Left hindlimb (tissue), 1 donor: ENCODE data around the gene YBX2.

Experiments used
- DNase-seq: peaks from one replicate; pipeline ENCODE4 v3.0.0-alpha.2; 2018

YBX2 gene

GRCh38 chr17:7262192-7262934, 32.1 kb downstream of the YBX2 start, which contains the start of gene CLDN7:
Gene CLDN7, minus strand, starts transcription at chr17:7262478. Its CDS starts 435 bp downstream, at chr17:7262043.
- DNase-seq: peak; percentile 34

DNA sequence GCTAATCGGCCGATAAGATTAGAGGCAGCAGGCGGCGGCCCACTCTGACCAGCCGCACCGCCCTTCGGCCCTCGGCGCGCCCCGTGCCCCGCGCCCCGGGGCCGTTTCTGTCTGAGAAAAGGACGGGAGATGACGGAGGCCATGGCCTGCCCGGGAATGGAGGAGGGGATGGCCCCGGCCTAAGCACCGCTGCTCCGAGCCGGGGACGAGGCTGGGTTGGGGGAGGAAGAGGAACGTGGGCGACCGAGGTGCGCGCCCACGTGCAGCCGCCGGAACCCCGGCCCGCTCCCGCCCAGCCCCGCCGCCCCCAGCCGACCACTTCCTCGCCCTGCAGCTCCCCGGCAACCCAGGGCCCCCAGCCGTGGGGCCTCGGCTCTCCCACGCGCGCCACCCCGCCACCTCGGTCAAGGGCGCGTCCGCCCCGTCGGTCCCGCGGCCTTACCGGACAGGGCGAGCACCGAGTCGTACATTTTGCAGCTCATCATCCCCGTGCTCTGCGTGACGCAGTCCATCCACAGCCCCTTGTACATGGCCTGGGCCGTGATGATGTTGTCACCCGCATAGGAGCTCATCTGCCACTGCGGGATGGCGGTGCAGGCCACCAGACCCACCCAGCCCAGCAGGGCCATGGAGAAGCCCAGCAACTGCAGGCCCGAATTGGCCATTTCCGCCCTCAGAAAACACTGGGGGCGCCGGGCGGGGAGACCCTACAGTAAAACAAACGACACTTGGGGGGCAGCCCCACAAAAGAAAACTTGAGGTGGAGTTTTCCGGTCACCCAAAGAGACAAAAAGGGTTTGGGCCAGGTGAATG, 32.9 kb downstream of the YBX2 start:
- peak; percentile 34 for DNase-seq

- peak; percentile 30 for DNase-seq
Observed at GRCh38 chr17:7260651-7261378, 33.6 kb downstream of the YBX2 start.

- no peak for DNase-seq
Observed at GRCh38 chr17:7260151-7260550, 34.3 kb downstream of the YBX2 start.

- DNase-seq: no peak
Observed at GRCh38 chr17:7259555-7259889, 34.9 kb downstream of the YBX2 start.

DNA sequence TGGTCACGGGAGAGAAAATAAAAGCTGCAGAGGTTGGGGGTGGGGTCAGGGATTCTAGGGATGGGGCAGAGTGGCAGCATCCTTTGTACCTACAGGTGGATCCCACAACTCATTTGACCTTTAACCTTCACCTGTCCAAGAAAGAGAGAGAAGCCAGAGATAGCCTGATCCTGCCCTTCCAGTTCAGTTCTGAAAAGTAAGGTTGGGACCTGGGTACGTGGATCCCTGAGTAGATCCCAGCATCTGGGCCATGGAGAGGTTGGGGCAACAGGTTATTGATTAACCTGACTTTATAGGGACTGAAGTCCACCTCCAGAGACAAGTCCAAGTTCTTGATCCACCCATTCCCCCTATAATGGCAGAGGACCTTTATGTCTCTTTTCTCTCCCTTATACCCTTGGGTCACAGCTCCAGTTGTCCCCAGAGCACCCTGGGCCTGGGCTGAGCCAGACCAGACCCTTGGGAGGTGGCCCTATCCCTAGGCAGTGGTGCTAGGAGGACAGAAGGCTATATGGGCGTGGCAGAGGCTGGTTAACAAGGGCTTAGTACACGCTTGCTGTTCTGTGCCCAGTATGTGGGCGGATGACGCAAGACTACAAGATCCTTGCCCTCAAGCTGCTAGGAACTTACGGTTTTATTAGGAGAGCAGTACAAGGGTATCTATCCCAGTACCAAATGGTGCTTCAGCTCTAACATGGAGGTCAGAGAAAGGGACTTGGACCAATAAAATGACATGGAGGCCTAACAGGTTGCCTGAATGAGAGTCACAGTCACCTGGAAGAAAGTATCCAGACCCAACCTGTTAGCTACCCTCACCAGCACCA, 35.5 kb downstream of the YBX2 start:
- no peak for DNase-seq

- no peak for DNase-seq
Observed at GRCh38 chr17:7256766-7257456, 37.5 kb downstream of the YBX2 start.

GRCh38 chr17:7254511-7254910, 39.9 kb downstream of the YBX2 start:
- DNase-seq: no peak

DNA sequence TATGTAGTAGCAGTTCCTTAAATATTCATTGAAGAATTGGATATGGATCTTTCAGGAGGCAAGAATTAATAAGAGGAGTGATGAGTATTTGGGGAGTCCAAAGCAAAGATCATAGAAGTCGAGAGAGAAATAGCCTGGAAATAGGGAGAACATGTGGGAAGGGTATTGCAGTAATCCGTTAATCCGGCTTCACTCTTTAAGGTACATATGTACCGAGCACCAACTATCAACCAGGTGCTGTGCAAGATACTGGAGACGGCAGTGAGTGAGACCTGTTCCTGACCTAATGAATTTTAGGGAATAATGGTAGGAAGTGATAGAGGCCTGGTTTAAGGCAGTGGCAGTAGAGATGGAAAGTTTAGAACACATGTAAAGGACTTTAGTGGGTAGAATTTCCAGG, 41.4 kb downstream of the YBX2 start:
- no peak for DNase-seq

DNA sequence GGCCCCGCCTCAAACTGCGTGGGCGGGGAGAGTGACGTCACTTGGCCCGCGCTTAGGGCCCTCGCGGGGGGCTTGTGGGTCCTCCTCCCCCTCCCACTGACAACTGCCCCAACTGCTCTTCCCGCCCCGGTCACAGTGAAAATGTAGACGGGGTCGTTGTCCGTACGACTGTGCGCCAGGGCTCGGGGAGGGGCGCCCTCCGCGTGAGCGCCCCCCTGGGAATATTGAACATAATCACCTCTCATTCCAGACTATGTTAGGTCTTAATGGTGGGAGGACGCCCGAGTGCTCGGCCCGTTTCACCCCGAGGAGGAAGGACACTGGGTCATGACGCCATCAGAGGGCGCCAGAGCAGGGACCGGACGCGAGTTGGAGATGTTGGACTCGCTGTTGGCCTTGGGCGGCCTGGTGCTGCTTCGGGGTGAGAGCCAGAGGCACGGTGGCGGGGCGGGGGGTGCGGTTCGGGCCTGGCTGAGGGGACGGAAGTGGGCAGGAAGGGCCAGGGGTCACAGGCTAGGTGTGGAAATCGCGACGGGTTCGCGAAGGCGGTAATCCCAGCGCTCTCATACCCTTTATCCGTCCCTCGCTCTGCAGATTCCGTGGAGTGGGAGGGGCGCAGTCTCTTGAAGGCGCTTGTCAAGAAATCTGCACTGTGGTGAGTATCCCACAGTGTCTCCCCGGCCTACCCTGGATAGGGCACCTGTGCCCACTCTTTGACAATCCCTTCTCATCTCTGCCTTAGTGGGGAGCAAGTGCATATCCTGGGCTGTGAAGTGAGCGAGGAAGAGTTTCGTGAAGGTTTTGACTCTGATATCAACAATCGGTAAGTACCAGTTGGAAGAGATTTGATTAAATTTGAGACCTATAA, 42.0 kb downstream of the YBX2 start, which contains the start of gene ELP5:
Gene ELP5 (plus strand): TSS at position 40 of the 868 bp plus-strand sequence. CDS start 336 bp downstream, at position 376.
- DNase-seq: peak; percentile 96

DNA sequence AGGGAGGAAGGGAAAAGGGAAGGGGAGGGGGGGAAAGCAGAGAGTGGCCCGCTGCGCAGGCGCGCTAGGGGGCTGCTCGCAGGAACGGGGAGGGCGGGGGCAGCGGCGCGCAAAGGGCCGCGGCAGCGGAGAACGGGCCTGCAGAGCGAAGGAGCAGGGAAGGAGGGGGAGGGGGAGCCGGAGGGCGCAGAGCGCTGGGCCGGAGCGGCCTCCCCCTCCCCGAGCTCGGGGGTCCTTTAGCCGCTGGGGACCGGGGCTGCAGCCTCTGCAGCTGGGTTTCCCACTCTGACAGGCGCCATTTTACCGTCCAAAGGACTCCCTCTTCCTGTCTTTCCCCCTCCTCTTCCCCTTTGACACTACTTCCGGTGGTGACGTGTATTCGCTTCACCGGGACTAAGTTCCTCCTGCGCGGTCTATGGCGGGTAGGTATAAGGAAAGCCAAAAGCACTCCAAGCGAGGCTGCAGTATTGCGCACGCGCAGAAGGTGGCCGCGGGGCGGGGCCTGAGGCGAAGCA, 42.7 kb downstream of the YBX2 start, which contains the start of gene CTDNEP1:
Gene CTDNEP1 (minus strand): TSS at position 74 of the 515 bp plus-strand sequence. CDS start 438 bp downstream, outside the sequence.
- DNase-seq: peak; percentile 99

- DNase-seq: no peak
Observed at GRCh38 chr17:7250695-7251627, 43.5 kb downstream of the YBX2 start.

DNA sequence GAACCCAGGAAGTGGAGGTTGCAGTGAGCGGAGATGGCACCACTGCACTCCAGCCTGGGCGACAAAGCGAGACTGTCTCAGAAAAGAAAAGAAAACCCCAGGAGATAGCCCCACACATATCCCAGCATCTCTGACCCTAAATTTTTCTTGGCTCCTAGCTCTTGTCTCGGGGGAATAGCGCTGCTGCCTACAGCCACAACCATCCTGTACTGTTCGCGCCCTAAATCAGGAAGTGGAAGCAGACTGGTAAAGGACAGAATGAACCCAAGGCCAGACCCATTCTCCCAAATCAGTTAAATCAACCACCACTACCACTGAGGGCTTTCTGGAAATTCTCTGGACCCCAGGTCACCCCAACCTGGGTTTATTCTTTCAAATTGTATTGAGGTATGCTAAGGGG, 44.6 kb downstream of the YBX2 start:
- DNase-seq: no peak

DNA sequence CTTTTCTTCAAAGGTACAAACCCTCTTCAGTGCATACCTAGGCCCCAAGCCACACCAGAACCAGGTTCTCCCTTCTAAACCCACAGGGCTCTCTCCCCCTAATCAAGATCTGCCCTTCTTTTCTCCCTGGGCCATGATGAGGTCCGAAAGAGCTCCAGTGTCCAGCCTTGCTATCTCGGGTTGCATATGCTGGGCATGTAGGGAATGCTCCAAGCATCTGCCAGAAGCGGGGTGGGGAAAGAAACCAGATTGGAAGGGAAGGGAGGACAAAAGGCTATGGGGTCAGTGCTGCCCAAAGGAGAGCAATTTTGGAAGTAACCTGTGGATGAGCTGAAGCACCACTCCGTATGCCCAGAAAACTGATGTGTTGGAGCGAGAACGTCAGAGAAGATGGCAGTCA, 45.2 kb downstream of the YBX2 start:
- DNase-seq: no peak

- no peak for DNase-seq
Observed at GRCh38 chr17:7248796-7249195, 45.6 kb downstream of the YBX2 start.

DNA sequence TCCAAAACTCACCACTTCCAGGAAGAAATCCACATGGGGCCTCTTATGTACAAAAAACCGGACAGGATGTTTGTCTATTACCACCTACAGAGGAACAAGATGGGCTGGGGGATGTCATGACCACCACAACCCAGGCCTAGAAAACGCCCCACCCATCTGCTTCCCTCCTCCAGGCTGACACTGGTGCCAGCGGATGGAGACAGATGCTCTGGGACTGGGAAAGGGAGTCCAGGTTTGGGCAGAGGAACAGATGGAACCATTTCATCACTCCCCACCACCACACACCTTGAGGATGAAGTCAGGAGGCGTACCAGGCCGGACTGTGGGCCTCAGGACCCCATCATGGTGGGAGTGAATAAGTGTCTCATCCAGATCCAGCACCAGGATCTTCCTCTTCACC, 47.7 kb downstream of the YBX2 start:
- DNase-seq: no peak

DNA sequence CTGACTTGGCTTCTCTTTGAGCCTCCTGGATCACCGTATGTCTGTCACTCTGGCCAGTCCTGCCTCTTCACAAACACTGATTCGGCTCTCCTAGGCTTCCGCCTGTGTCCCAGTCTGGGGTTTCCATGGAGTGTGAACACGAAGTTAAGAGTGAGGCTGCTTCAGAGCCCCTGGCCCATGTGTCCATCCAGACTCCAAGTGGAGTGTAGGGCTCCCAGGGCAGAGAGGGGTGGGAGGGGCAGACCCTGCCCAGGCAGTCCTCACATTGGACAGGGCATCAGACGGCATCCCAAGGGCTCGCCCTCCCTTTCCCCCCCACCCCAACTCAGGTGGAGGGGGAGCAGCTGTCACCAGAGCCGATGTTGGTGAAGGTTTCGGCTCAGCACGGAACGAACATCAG, 50.6 kb downstream of the YBX2 start:
- DNase-seq: peak; percentile 17

DNA sequence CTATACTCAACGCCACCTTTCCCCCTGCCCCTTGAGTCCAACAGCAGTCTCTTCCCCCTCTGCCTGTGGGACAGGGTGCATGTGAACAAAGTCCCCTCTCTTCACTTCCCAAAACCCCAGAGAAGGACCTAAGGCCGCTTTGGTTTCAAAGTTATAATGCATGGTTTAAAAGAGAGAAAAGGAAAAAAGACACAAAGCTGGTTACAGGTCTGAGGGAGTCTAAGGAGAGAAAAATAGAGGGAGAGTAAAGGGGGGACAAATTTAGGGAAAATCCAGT, 51.0 kb downstream of the YBX2 start:
- no peak for DNase-seq

DNA sequence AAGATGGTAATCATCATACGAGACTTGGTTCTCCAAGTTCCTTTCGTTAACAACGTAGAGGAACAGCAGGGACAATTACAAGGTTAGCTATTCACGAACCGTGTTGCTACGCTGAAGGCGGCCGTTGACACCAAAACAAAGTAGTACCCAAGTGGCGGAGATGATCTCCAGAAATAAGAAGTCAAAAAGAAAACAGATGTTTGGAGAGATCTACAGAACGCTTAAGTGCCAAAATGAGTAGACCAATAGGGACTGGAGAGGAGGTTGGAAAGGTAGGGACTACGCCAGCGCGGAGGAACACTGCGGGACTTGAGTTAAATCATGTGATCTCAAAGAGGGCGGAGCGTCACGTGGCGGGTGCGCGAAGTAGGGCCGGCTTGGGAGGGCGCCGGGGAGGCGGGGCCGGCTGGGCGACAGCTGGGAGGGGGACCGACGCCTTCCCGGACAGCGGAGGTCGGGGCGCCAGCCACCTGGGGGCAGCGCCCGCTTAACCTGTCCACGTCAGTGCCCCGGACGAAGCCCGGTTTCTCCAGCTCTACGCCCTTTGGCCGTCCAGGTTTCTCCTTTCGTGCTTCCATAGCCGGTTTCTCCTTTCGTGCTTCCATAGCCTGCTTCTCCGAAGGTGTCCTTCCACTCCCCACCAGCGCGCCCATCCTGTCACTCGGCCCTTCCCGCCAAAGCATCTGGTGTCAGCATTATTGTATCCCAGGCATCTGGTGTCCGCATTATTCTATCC, 51.6 kb downstream of the YBX2 start:
- peak; percentile 96 for DNase-seq
